ENCODE results near the gene IMPA2. TPM values are rescaled to one million over a fixed set of nuclear protein-coding genes. Genes with fewer than 3 reads are reported as not detected.

IMPA2 gene
- total and polyA plus RNA-seq, 10 of the 15 experiments (the other 5 are each of a cell fraction or from before 2014, with no cell fraction given), result 0.24 to 21.0 (median 11.4) TPM

GRCh38 chr18:11946756-11947155, 34.6 kb upstream of the IMPA2 start (continued):
- TF ChIP-seq NBN (IDR thresholded peaks at IDR 0.05), result no peak
- TF ChIP-seq ZNF274 (IDR thresholded peaks at IDR 0.05; ENCODE audit: insufficient read depth, insufficient read length), result no peak
- TF ChIP-seq ZNF622 (IDR thresholded peaks at IDR 0.05), result no peak

- RAD21 ChIA-PET (ENCODE audit: unreplicated experiment), result interaction anchor here (1.1 kb wide), 2 partner anchors 9 to 10 kb away, joined by 3 read pairs; no protein-coding TSS in a partner anchor
- H3K4me1 ChIP-seq (ENCODE audit: control insufficient read depth, insufficient read depth, low read length), result no peaks in the 10 kb centered on the region
- H3K27me3 ChIP-seq (replicated peaks in 1 of 2; ENCODE audit: control insufficient read depth in 2 of 2, insufficient read depth in 2 of 2, low read length in 1 of 2), result no peaks in the 10 kb centered on the region
- POLR2A ChIA-PET, result interaction anchor here (0.6 kb wide), 1 partner anchor 34 kb away, joined by 6 read pairs; no protein-coding TSS in a partner anchor
- H3K9me3 ChIP-seq (replicated peaks; ENCODE audit: control insufficient read depth, insufficient read depth, low read length), result no peaks in the 10 kb centered on the region
- no TSS peak for BruUV-seq (replicated peaks)
- SMC1A ChIA-PET (ENCODE audit: uncharacterized antibody, unreplicated experiment), result interaction anchor here (1.0 to 1.1 kb wide), 2 partner anchors 9 to 23 kb away, joined by 3 to 5 read pairs; no protein-coding TSS in a partner anchor
- no peaks in the 10 kb centered on the region for H3K36me3 ChIP-seq (ENCODE audit: control insufficient read depth in 2 of 2, insufficient read depth in 2 of 2, low read length in 1 of 2)
- H3K27ac ChIP-seq (ENCODE audit: control insufficient read depth, insufficient read depth), result peak overlapping the region; percentile 62
- no peaks in the 10 kb centered on the region for H4K20me1 ChIP-seq (ENCODE audit: control insufficient read depth, insufficient read depth)
- peak overlapping the region; percentile 63 for H2AFZ ChIP-seq (ENCODE audit: control insufficient read depth, low read depth, low read length)
- in situ Hi-C loops (cut with MboI) (no loop called here), intact Hi-C loops (cut with micrococcal nuclease; ENCODE audit: unreplicated experiment) (no loop called here)
- H3K4me2 ChIP-seq (ENCODE audit: control insufficient read depth, insufficient read depth), result peak overlapping the region; percentile 84
- CTCF ChIA-PET, result interaction anchor here (0.9 to 4.5 kb wide), 3 partner anchors 9 to 93 kb away, joined by 3 to 21 read pairs (median 18); no protein-coding TSS in a partner anchor
- peak overlapping the region; percentile 66 for H3K4me3 ChIP-seq
- ATAC-seq, result peak; percentile 96
- H3K79me2 ChIP-seq (ENCODE audit: control insufficient read depth, insufficient read depth, low read length), result no peaks in the 10 kb centered on the region
- peak overlapping the region; percentile 76 for H3K9ac ChIP-seq (ENCODE audit: control insufficient read depth, insufficient read depth, low read length)
- peak; percentile 69 for DNase-seq (ENCODE audit: low read depth, low spot score)
- WGBS (ENCODE audit: insufficient coverage, insufficient replicate concordance, low lambda C conversion rate, missing lambda C conversion rate), result 15% methylated on average over 41 of the region's 55 CpGs
- peak; percentile 90 for FAIRE-seq
- TF ChIP-seq PKNOX1 (IDR thresholded peaks at IDR 0.05) (peak; percentile 96), TBL1XR1 (IDR thresholded peaks at IDR 0.05; ENCODE audit: low read depth, low read length) (0 out of 2 replicates have a peak, but pooled peaks have one; percentile 13), ZNF592 (IDR thresholded peaks at IDR 0.05) (no peak), PBX3 (IDR thresholded peaks at IDR 0.05; ENCODE audit: insufficient replicate concordance, low read depth, low read length) (peak; percentile 85), LARP7 (IDR thresholded peaks at IDR 0.05) (no peak), YY1 (IDR thresholded peaks at IDR 0.05; ENCODE audit: low read depth, low read length) (peak; percentile 86), SMAD5 (IDR thresholded peaks at IDR 0.05; ENCODE audit: low read depth) (no peak), TCF12 (IDR thresholded peaks at IDR 0.05; ENCODE audit: low read depth, low read length) (0 out of 2 replicates have a peak, but pooled peaks have one; percentile 36), NRF1 (conservative IDR thresholded peaks at IDR 0.05; ENCODE audit: low read depth, low read length) (no peak), CBX5 (IDR thresholded peaks at IDR 0.05; ENCODE audit: low read depth) (peak; percentile 57; the same call in 1 of the 2 replicates), CHD1 (IDR thresholded peaks at IDR 0.05; ENCODE audit: low read depth, low read length) (no peak), NR2C1 (IDR thresholded peaks at IDR 0.05) (peak; percentile 50), MTA2 (IDR thresholded peaks at IDR 0.05; ENCODE audit: low read depth) (0 out of 2 replicates have a peak, but pooled peaks have one; percentile 15)
Measured at GRCh38 chr18:11947214-11948191, 33.8 kb upstream of the IMPA2 start.

Measured in GM12878 (cell line).